OCI-LY7 (cell line): ENCODE measurements around the gene MVK.

Source experiments
- CTCF ChIP-seq: fragments of 200-600 bp; sonication (generic); conservative IDR thresholded peaks from 2 replicates; pipeline ENCODE4 v1.5.1; 2014; ENCODE audit warnings: mild to moderate bottlenecking, antibody characterized with exemption, low read length, moderate library complexity, mixed read lengths
- EZH2phosphoT487 ChIP-seq: fragments of 200-600 bp; sonication (generic); IDR thresholded peaks from 2 replicates; pipeline ENCODE4 v1.6.1; 2018; ENCODE audit warnings: low read depth, borderline replicate concordance, mild to moderate bottlenecking, mixed run types, antibody characterized with exemption, low read length, moderate library complexity, mixed read lengths

GRCh38 chr12:109548258-109548657, 25.3 kb upstream of the MVK start:
- TF ChIP-seq CTCF (no peak), EZH2phosphoT487 (no peak)
